NCI-H2196 treated with DMSO at 0.1 percent for 48 hours (cell line): ENCODE measurements around the gene PARD6B.
A peak's percentile ranks its signal among the peaks of the same experiment; 100 is the strongest.
"Not testable (repeated sequence)": the region's sequence is repeated elsewhere in the genome, so short reads cannot be mapped to it uniquely, and the experiment has no call there.

Source experiments
- DNase-seq: peaks from one replicate; lab custom pipeline; 2025; ENCODE audit not compliant: unreplicated experiment; lab: John Stamatoyannopoulos, UW

PARD6B gene

DNA sequence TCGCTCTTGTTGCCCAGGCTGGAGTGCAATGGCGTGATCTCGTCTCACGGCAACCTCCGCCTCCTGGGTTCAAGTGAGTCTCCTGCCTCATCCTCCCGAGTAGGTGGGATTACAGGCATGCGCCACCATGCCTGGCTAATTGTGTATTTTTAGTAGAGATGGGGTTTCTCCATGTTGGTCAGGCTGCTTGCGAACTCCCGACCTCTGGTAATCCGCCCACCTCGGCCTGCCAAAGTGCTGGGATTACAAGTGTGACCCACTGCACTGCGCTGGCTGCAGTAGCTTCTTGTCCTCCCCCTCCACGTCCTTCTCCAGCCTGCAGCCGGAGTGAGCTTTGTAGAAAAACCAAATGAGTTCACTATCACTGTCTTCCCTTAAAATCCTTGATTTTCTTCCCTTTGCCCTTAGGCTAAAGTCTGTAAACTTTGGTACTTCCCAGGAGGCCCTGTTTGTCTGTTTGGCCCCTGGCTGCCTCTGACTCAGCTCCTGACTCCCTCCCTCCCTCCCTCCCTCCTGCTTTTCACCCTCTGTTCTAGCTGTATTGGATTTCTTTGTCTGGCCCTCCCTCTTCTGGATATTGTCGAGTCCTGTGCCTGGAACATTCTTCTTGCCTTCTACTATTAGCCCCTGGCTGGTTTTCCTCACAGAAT lies 12.9 kb downstream of the PARD6B start:
- peak; percentile 51 for DNase-seq

DNA sequence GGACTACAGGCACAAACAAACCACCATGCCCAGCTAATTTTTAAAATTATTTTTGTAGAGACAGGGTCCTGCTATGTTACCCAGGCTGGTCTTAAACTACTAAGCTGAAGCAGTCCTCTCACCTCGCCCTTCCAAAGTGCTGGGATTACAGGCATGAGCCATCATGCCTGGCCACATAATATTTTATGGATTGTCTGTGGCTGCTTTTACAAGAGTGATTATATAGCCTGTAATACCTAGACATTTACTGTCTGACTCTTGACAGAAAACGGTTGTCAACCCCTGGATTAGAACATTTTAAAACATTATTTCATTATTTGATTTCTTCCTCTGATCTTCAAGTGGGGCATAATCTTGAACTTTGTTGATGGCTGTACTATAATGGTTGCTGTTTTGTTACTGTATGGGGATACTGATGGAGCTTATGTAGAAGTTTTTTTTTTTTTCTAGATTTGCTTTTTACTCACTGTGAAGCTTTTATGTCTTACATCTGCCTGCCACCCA lies 14.3 kb downstream of the PARD6B start:
- no peak for DNase-seq

DNA sequence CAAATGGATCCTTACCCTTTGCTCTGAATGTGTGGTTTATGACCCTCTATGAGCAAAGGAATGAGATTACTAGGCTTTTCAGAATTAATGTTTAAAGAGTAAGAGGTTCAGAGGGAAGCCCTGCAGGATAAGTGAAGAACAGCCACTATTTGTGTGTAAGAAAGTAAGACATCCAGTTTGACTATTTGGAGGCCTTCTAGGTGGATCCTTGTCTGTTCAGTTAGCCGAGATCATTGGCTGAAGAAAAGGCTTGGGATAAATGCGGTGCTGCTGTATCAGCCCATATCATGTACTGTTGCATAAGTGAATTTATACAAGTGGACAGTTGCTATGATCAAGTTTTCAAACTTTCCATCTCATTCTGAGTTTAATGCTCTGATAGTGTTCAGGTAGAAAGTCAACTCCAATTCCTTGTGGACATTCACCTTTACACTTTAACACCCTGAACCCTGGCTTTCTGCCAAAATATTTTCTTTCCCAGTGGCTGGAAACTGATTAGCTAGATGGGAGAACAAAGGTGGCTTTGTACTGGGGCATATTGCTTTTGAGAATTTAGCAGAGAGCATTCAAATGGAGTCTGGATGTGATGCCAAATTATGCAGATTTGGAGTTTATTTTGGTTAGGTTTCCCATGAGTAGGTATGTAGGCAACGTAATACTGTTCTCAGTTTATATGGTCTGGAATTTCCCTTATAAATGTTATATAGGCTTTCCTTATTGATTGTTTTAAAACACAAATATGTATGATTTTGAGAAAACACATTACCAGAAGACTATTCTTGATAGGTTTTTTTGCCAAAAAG lies 15.0 kb downstream of the PARD6B start:
- peak; percentile 31 for DNase-seq

DNA sequence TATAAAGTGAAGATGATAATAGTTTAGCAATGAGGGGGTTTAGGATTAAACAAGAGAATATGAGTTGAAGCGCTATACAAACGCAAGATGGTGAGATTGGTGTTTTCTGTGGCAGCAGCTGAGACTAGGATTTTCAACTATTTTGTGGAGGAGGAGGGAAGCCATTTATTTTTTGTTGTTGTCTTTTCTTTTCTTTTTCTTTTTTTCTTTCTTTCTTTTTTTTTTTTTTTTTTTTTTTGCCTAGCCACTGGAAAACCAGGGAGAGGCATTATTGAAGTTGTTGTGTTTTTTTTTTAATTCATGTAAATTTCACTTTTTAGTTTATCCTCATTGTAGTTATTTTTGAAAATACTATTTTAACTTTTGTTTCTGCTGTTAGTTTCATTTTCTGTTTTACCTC lies 15.9 kb downstream of the PARD6B start:
- DNase-seq: no peak

DNA sequence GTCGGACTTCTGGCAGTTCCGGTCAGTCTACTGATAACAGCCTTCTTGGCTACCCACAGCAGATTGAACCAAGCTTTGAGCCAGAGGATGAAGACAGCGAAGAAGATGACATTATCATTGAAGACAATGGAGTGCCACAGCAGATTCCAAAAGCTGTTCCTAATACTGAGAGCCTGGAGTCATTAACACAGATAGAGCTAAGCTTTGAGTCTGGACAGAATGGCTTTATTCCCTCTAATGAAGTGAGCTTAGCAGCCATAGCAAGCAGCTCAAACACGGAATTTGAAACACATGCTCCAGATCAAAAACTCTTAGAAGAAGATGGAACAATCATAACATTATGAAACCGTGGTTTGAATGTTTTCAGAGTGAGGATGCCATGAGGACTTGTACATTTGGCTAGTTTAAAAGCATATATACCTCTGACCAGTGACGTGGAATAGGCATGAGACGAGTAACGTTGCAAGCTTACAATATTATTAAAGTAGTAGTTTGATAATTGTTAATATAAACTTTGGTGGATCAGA lies 18.8 kb downstream of the PARD6B start:
- no peak for DNase-seq

DNA sequence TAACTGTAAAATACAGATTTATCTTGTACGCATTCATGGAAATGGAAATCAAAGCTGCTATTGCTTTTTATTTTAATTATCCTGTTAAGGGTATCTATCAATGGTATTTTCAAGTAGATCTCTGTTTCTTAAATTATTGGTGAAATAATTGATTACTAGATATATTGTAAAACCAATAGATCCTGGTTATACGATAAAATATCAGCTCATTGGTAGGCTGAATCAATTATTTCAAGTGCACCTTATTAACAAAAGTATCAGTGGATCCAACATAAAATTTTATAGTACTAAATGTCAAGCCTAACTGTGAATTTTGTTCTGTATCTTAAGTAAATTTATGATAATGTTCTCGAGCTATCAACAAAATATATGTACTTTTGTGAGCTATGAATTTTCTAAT lies 21.8 kb downstream of the PARD6B start:
- no peak for DNase-seq

DNA sequence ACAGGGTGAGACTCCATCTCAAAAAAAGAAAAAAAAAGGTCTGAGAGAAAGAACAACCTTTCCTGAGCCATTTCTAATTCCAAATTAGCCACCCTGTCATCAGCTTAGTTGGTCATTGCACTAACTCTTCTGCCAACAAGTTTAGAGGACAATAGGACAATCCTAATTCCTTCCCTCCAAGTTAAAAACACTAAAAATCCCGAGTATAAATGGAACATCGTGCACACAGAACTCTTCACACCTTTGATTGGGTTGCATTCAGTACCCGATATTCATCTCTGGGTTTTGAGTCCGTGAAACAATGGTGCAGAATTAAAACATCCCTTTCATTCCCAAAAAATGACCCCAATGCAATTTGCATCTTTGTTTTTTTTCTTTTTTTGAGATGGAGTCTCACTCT lies 23.0 kb downstream of the PARD6B start:
- DNase-seq: no peak

DNA sequence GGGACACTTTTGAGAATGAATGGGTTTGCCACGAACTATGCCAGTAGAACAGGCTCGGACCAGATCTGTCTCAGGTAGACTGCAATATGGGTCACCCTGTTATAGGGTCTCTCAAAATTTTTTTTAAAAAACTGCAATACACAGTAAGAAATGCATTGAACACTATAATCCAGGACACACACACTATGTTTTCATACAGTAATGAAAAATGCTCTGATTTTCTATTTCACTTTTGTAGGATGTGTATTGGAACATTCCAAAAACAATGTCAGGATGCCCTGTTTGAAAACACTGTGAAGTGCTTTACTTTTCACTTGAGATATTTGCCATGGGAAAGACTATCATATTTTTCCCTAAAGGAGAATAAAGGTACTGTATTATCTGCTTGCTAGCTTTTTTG lies 25.1 kb downstream of the PARD6B start:
- DNase-seq: no peak

DNA sequence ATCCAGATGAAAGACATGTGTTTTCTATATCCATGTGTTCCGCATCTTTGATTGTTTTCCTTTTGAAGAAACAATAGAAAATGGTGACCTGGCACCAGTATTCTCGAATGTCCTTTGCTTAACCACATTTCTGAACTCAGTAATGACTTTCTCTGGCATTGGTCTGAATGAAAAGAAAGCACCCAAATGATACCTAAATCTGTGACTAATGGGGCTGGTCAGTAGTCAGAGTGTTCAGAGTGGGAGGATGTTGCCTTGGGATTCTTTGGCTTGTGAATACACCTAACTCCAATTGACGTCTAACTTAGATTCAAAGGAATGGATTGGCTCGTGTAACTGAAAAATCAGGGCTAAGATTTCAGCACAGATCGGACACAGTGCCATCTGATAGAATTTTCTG lies 27.1 kb downstream of the PARD6B start:
- no peak for DNase-seq

DNA sequence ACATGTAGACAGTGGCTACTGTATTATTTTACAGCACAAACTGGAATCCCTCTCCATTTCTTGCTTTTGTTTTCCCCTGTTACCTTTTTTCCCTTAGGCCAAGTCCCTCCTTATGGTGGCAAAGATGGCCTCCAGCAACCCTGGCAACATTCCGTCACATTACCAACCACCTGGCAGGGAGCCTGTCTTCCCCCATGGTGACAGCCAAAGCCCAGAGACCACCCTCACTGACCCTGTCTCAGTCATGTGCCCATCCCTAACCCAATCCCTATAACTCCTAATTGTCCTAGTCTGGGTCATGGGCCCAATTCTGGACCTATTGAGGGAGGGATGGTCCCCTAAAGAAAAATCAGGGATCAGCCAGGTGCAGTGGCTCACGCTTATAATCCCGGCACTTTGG lies 27.6 kb downstream of the PARD6B start:
- DNase-seq: no peak

DNA sequence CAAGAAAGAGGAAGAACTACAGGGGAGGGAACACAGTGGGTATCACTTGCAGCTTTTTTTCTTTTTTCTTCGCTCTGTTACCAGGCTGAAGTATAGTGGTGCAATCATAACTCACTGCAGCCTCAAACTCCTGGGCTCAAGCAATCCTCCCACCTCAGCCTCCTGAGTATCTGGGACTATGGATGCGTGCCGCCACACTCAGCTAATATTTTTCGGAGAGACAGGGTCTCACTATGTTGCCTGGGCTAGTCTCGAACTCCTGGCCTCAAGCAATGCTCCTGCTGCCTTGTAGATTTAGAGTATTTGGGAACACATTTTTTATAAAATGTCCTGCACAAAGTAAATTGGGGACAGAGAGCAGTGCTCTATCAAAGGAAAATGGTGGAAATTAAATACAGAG lies 28.3 kb downstream of the PARD6B start:
- DNase-seq: no peak

DNA sequence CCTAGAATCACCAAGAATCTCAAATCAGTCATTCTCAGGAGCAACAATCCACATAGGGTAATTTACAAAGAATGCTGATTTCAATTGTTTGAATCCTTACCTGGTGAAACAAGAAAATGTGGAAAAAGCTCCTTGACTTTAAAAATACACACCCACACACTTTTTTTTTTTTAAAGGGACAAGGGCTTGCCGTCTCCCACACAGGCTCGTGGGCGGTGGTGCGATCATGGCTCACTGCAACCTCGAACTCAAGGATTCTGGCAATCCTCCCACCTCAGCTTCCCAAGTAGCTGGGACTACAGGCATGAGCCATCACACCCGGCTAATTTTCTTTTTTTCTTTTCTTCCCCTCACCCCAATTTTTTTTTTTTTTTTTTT lies 30.7 kb downstream of the PARD6B start:
- no peak for DNase-seq

DNA sequence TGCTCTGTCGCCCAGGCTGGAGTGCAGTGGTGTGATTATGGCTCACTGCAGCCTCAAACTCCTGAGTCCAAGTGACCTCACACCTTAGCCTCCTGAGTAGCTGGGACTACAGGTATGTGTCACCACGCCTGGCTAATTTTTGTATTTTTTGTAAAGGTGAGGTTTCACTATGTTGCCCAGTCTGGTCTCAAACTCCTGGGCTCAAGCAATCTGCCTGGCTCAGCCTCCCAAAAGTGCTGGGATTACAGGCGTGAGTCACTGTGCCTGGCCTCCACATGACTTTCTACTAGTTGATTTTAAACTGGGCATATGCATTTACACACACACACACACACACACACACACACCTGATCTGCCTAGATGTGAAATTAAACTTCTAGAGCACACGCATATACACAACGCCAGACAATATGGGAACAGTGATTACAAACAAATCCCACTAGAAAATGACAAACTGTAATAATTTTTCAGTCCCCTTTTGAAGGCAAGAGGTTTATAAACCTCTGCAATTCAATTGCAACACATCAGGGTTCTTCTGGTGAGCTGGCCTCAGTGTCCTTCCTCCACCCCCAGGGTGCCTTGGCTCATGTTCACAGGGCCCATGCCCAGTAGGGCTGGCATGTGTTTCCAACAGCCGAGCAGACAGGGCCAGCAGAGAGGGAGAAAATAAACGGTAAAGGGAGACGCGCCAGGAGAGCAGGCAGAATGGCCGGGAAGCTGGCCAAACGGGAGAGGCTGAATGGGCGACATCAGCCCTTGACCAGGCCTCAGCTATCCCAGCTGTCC lies 31.2 kb downstream of the PARD6B start:
- DNase-seq: peak; percentile 70

DNA sequence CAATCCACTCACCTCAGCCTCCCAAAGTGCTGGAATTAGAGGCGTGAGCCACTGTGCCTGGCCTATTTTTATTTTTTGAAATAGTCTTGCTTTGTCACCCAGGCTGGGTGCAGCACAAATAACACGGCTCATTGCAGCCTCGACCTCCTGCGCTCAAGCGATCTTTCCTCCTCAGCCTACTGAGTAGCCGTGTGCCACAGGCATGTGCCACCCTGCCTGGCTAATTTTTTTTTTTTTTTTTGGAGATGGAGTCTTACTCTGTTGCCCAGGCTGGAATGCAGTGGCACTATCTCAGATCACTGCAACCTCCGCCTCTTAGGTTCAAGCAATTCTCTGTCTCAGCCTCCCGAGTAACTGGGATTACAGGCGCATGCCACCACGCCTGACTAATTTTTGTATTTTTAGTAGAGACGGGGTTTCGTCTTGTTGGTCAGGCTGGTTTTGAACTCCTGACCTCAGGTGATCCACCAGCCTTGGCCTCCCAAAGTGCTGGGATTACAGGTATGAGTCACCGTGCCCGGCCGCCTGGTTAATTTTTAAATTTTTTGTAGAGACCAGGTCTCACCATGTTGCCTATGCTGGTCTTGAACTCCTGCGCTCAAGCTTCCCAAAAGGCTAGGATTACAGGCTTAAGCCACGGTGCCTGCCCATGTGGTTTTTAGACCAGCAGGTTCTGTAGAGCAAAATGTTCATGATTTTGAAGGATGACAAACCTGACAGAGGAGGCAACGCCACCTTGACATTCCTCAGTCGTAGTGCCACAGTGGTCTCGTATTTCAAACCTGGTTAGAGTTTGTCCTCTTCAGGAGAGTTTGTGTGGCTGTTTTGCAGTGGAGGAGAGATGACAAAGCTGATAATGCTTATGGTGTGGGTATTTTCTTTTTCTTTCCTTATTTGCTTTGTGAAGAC lies 32.4 kb downstream of the PARD6B start:
- peak; percentile 45 for DNase-seq

DNA sequence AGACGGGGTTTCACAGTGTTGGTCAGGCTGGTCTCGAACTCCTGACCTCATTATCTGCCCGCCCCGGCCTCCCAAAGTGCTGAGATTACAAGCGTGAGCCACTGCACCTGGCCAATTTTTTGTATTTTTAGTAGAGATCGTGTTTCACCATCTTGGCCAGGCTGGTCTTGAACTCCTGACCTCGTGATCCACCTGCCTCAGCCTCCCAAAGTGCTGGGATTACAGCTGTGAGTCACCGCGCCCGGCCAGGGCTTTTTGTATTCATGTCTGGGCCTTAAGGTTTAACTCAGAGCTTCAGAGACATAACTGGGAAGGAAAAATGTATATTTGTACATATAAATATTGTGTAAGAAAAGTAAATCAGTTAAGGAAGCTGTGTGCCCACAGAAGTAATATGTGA lies 33.9 kb downstream of the PARD6B start:
- DNase-seq: not testable (repeated sequence)

DNA sequence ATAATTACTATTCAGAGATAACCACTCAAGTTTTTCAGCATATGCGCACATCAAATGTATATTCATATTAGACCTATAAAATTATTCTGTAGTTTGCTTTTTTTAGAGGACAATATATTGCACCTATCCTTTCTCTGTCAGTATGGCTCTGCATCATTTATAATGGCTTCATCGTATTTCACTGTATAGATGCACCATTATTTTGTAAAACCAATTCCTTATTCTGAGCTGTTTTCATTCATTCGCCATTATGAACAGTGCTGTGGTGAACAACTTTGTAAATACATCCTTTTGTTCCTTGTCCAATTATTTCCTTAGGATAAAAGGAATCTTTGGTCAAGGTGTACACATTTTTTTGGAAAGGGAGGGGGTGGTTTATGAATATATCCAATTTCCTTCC lies 34.3 kb downstream of the PARD6B start:
- no peak for DNase-seq

DNA sequence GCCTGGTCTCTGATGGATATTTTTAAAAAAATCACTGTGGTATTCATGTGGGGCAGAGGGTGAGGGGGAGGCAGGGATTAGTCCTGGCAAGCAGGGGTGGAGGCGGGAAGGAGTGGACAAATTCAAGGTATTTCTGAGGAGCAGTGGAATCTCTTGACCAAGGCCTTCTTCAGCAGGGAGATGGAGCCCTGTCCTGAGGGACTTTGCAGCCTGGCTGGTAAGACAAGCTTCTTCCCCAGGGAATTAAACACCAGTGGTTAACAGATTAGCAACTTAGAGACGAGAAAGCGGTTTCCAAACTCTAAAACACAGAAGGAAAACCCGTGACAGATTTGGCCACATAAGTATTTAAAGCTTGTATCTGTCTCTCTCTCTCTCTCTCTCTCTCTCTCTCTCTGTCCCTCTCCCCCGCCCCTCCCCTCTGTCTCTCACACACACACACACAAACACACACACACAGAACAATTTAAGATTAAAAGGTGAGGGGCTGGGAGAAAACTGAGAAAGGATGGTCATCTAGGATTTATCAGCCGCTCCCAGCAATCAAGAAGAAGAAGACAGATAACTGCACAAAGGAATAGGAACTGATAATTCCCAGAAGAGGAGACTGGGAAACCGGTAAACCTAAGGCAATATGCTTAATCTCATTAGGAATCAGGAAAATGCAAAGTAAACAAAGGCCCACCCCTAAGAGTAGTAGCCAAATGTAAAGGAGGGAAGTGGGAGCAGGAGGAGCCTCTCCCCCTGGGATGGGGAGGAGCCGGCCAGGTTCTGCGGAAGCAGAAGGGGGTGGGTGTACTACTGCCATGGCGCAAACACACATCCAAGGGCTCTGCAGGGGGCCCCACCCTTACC lies 35.8 kb downstream of the PARD6B start:
- DNase-seq: not testable (repeated sequence)

DNA sequence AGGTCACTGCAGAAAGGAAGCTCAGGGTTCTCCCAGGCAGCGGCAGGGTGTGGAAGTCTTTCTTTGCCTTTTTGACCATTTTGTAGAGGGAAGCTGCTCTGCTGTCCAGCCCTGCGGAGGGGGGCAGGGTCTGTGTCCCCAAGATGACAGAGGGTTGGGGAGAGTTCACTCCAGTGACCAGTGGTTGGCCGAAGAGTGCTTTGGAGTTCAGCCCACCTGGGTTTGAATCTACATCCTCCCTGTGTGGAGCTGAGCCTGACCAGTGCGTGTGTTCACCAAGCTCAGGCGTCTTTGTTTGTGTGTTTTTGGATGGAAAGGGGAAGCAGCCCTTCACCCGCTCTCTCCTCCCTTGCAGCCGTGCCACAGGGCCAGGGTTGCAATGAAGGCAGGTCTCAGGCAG lies 37.6 kb downstream of the PARD6B start:
- DNase-seq: not testable (repeated sequence)

DNA sequence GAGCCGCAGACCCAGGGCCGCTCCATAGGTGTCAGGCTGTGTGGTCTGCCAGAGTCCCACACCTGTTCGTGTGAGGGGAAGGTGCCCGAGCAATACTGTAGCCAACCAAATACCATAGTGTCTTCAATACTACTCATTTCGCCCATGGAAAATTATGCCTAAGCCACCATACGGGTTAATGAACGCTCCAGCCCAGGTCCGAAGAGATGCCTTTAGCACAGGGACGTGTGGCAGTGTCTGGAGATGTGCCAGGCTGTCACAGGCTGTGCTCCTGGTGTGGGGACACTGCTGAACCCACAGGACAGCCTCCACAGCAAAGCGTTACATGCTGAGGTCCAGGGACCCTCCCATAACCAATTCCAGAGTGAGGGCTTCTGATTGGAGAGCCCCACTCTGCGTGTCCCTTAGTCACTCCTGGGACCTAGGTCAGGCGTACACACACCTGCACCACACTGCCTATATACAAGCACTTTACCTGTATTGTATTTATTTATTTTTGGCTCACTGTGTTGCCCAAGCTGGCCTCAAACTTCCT lies 38.2 kb downstream of the PARD6B start:
- DNase-seq: not testable (repeated sequence)
